OCI-LY7 (cell line): Measurements from ENCODE around the gene CFAP58. TPM values are rescaled to one million over a fixed set of nuclear protein-coding genes. Genes with fewer than 3 reads are reported as not detected.

Source experiments
- BruUV-seq: library from RNA; stranded (reverse); fragments of 400-500 nt; replicated peaks from 2 replicates; lab custom pipeline; 2021; lab: Mats Ljungman, UMichigan
- CTCF ChIA-PET: fragments of 300-600 bp; sonication (Branson Sonifier 250); formaldehyde crosslinking; loops from one replicate; lab custom pipeline; 2022; ENCODE audit warnings: antibody characterized with exemption; ENCODE audit not compliant: unreplicated experiment; lab: Charles Lee
- POLR2A ChIA-PET: fragments of 300-600 bp; sonication (Branson Sonifier 250); formaldehyde crosslinking; loops from one replicate; lab custom pipeline; 2022; ENCODE audit warnings: antibody characterized with exemption; lab: Charles Lee
- DNase-seq: peaks from one replicate; pipeline ENCODE4 v3.0.0-alpha.2; 2015; ENCODE audit warnings: low spot score
- H2AFZ ChIP-seq: fragments of 200-600 bp; sonication (generic), shearing (Covaris generic); 2 replicates; pipeline ENCODE4 v1.6.1; 2014; ENCODE audit warnings: mild to moderate bottlenecking, antibody characterized with exemption, low read length, moderate library complexity
- H3K27ac ChIP-seq: fragments of 200-600 bp; sonication (generic); 2 replicates; pipeline ENCODE4 v1.5.1; 2014; ENCODE audit warnings: mixed run types, low read depth, mild to moderate bottlenecking, moderate library complexity, low read length, inconsistent platforms; ENCODE audit not compliant: poor library complexity, severe bottlenecking
- H3K36me3 ChIP-seq: fragments of 200-600 bp; sonication (generic); 2 replicates; pipeline ENCODE4 v1.6.1; 2014; ENCODE audit warnings: mild to moderate bottlenecking, antibody characterized with exemption, low read length, moderate library complexity, mixed read lengths; ENCODE audit not compliant: insufficient read depth
- H3K4me1 ChIP-seq: fragments of 200-600 bp; sonication (generic); 2 replicates; pipeline ENCODE4 v1.5.1; 2014; ENCODE audit warnings: mild to moderate bottlenecking, low read length; ENCODE audit not compliant: insufficient read depth, poor library complexity, severe bottlenecking
- H3K4me2 ChIP-seq: fragments of 200-600 bp; sonication (generic); 2 replicates; pipeline ENCODE4 v1.6.1; 2014; ENCODE audit warnings: mild to moderate bottlenecking, low read length
- H3K4me3 ChIP-seq: fragments of 200-600 bp; sonication (generic); 2 replicates; pipeline ENCODE4 v1.5.1; 2014; ENCODE audit warnings: mild to moderate bottlenecking, low read depth, low read length; ENCODE audit not compliant: poor library complexity, severe bottlenecking
- H3K79me2 ChIP-seq: fragments of 200-600 bp; sonication (generic); 2 replicates; pipeline ENCODE4 v1.6.1; 2016; ENCODE audit warnings: low read depth, mild to moderate bottlenecking, low read length, moderate library complexity, mixed read lengths; ENCODE audit not compliant: insufficient read depth
- H3K9me2 ChIP-seq: fragments of 200-600 bp; sonication (generic); 2 replicates; pipeline ENCODE4 v1.6.1; 2016; ENCODE audit warnings: mild to moderate bottlenecking, low read length, mixed read lengths; ENCODE audit not compliant: insufficient read depth
- H3K9me3 ChIP-seq: fragments of 200-600 bp; sonication (generic); 2 replicates; pipeline ENCODE4 v1.6.1; 2014; ENCODE audit warnings: mild to moderate bottlenecking, mixed run types, low read length, mixed read lengths
- H4K20me1 ChIP-seq: fragments of 200-600 bp; sonication (generic); 2 replicates; pipeline ENCODE4 v1.6.1; 2014; ENCODE audit warnings: mild to moderate bottlenecking, antibody characterized with exemption, low read length, moderate library complexity, mixed read lengths; ENCODE audit not compliant: insufficient read depth
- CTCF ChIP-seq: fragments of 200-600 bp; sonication (generic); conservative IDR thresholded peaks from 2 replicates; pipeline ENCODE4 v1.5.1; 2014; ENCODE audit warnings: mild to moderate bottlenecking, antibody characterized with exemption, low read length, moderate library complexity, mixed read lengths
- EZH2phosphoT487 ChIP-seq: fragments of 200-600 bp; sonication (generic); IDR thresholded peaks from 2 replicates; pipeline ENCODE4 v1.6.1; 2018; ENCODE audit warnings: low read depth, borderline replicate concordance, mild to moderate bottlenecking, mixed run types, antibody characterized with exemption, low read length, moderate library complexity, mixed read lengths
- intact Hi-C: fragments of 100-400 bp; cut with micrococcal nuclease; formaldehyde crosslinking; loops from one replicate; pipeline ENCODE4 v1.10.0; 2022; ENCODE audit not compliant: unreplicated experiment
- total RNA-seq, 2 experiments: library from RNA; depleted of rRNA in 1 of 2; stranded (reverse); fragments of >200 nt in 1 of 2; shearing (Covaris generic) in 1 of 2; gene quantifications; 2 replicates each; pipeline ENCODE4 v1.2.3, GENCODE V29; 2014 to 2022

CFAP58 gene
- total RNA-seq, 2 experiments from 2014 or later = 0.09 to 1.5 TPM

- TF ChIP-seq EZH2phosphoT487 (no peak), CTCF (no peak)
- Histone ChIP-seq H3K79me2 (peaks cover 76% of the 10 kb centered on the region), H3K9me3 (no peaks in the 10 kb centered on the region), H3K27ac (no peak overlapping the region), H3K36me3 (peaks cover 35% of the 10 kb centered on the region), H3K4me3 (no peak overlapping the region), H3K9me2 (no peaks in the 10 kb centered on the region), H3K4me2 (peak overlapping the region; percentile 99), H3K4me1 (peaks cover 55% of the 10 kb centered on the region), H2AFZ (no peak overlapping the region), H4K20me1 (peaks cover 43% of the 10 kb centered on the region)
- BruUV-seq = no TSS peak
- CTCF ChIA-PET = interaction anchor here (1.8 kb wide), 1 partner anchor 29 kb away, joined by 6 read pairs; no protein-coding TSS in a partner anchor
- intact Hi-C loops = loop anchor here (5.0 kb wide), 2 partner anchors 213 to 368 kb away; partner anchors contain the start of genes SFR1 and SLK
- no peak for DNase-seq
- POLR2A ChIA-PET = interaction anchor here (0.8 to 2.9 kb wide), 4 partner anchors 12 to 42 kb away, joined by 3 to 22 read pairs (median 11); no protein-coding TSS in a partner anchor
These were observed 18.5 kb upstream of the CFAP58 start for GRCh38 chr10:104334965-104335650.

DNA sequence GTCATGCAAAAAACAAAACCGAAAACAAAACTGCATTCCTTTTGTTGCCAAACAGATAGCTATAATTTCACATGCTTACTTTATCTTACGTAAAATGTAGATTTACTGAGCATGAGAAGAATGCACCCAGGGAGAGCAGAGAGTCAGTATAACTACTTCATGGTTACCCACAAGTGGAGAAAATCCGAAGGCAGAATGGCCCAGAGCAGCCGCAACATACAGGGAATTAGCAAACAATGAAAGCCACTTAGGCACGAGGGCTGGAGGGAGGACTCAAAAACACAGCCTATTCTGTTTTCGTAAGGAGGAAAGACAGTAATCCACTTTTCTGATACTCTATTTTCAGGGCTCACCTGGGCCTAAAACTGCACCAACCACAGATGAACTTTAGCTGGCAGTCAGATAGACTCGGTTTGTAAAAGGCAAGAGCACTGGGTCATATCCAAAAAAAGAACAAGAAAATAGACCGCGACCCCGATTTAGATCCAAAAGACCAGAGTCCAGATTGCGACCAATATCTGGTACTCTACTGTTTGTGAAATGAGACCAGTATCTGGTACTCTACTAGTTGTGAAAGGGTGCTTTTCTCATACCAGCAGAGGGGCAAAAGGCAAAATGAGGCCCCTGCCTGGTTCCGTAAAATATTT, 16.7 kb upstream of the CFAP58 start:
- Histone ChIP-seq H3K9me3 (no peaks in the 10 kb centered on the region), H3K9me2 (no peaks in the 10 kb centered on the region), H2AFZ (peak overlapping the region; percentile 77; the same call in 1 of the 2 replicates), H3K79me2 (peaks cover 58% of the 10 kb centered on the region), H4K20me1 (peaks cover 35% of the 10 kb centered on the region), H3K4me2 (peak overlapping the region; percentile 99), H3K4me1 (peaks cover 64% of the 10 kb centered on the region), H3K36me3 (peaks cover 29% of the 10 kb centered on the region), H3K27ac (peak overlapping the region; percentile 84), H3K4me3 (peak overlapping the region; percentile 79)
- intact Hi-C loops = loop anchor here (1.0 to 5.0 kb wide), 4 partner anchors 15 to 370 kb away; partner anchors contain the start of genes SFR1 and SLK
- TF ChIP-seq EZH2phosphoT487 (no peak), CTCF (no peak)
- DNase-seq = no peak
- ChIA-PET POLR2A (interaction anchor here (0.6 to 3.7 kb wide), 6 partner anchors 9 to 30 kb away, joined by 4 to 22 read pairs (median 11); no protein-coding TSS in a partner anchor), CTCF (interaction anchor here (0.6 kb wide), 1 partner anchor 31 kb away, joined by 4 read pairs; no protein-coding TSS in a partner anchor)
- TSS peak; percentile 71 for BruUV-seq
